Caco-2 (cell line): ENCODE results near the gene MANEAL. TPM values are rescaled to one million over a fixed set of nuclear protein-coding genes. Genes with fewer than 3 reads are reported as not detected.

Source experiments
- BruUV-seq: library from RNA; stranded (reverse); fragments of 400-500 nt; replicated peaks from 2 replicates; lab custom pipeline; 2021; lab: Mats Ljungman, UMichigan
- CTCF ChIA-PET: fragments of 300-600 bp; sonication (Branson Sonifier 250); formaldehyde crosslinking; loops from one replicate; lab custom pipeline; 2022; ENCODE audit warnings: antibody characterized with exemption; lab: Charles Lee
- POLR2A ChIA-PET: fragments of 300-600 bp; sonication (Branson Sonifier 250); formaldehyde crosslinking; loops from one replicate; lab custom pipeline; 2022; ENCODE audit warnings: antibody characterized with exemption; lab: Charles Lee
- DNase-seq, 2 experiments: peaks; one replicate each; pipeline versions ENCODE4 v3.0.0 to v3.0.0-alpha.2; 2020 to 2022
- H3K27me3 ChIP-seq: replicated peaks from 2 replicates; pipeline ENCODE4 v1.6.0; 2011; ENCODE audit warnings: low read length; ENCODE audit not compliant: control insufficient read depth, insufficient read depth
- H3K36me3 ChIP-seq: 2 replicates; pipeline ENCODE4 v1.5.1; 2011; ENCODE audit warnings: low read length; ENCODE audit not compliant: control insufficient read depth, insufficient read depth
- H3K4me1 ChIP-seq: fragments of 250-450 bp; sonication (Bioruptor Pico); 2 replicates; pipeline ENCODE4 v1.5.1; 2020; ENCODE audit warnings: mild to moderate bottlenecking
- H3K4me3 ChIP-seq: 2 replicates; pipeline ENCODE4 v1.5.1; 2011; ENCODE audit warnings: low read depth, mild to moderate bottlenecking, control low read depth, low read length
- H3K9me3 ChIP-seq: fragments of 250-450 bp; sonication (Bioruptor Pico); 2 replicates; pipeline ENCODE4 v1.5.1; 2020; ENCODE audit warnings: mild to moderate bottlenecking, moderate library complexity
- H3K27ac Mint-ChIP-seq: one replicate; pipeline ENCODE4 v1.8.0; 2022; ENCODE audit warnings: mixed read lengths; ENCODE audit not compliant: unreplicated experiment
- H3K27me3 Mint-ChIP-seq: one replicate; pipeline ENCODE4 v1.8.0; 2022; ENCODE audit warnings: mixed read lengths; ENCODE audit not compliant: insufficient read depth, unreplicated experiment
- H3K36me3 Mint-ChIP-seq: one replicate; pipeline ENCODE4 v1.8.0; 2022; ENCODE audit warnings: mild to moderate bottlenecking, mixed read lengths; ENCODE audit not compliant: insufficient read depth, unreplicated experiment
- H3K4me1 Mint-ChIP-seq: one replicate; pipeline ENCODE4 v1.8.0; 2022; ENCODE audit warnings: low read depth, mixed read lengths; ENCODE audit not compliant: unreplicated experiment
- H3K4me3 Mint-ChIP-seq: one replicate; pipeline ENCODE4 v1.8.0; 2022; ENCODE audit warnings: mild to moderate bottlenecking, moderate library complexity, mixed read lengths; ENCODE audit not compliant: unreplicated experiment
- H3K9me3 Mint-ChIP-seq: one replicate; pipeline ENCODE4 v1.8.0; 2022; ENCODE audit warnings: mixed read lengths; ENCODE audit not compliant: unreplicated experiment
- CTCF ChIP-seq, 2 experiments: fragments of 200-600 bp in 1 of 2; IDR thresholded peaks; 1 replicate in 1 of 2; 2 replicates in 1 of 2; pipeline versions ENCODE4 v1.5.1 to v1.8.0; 2011 to 2022; ENCODE audit warnings: antibody characterized with exemption in 1 of 2, control low read depth in 1 of 2, inconsistent platforms in 1 of 2, low read depth in 1 of 2, low read length in 1 of 2, mild to moderate bottlenecking in 1 of 2, moderate library complexity in 1 of 2; ENCODE audit not compliant: insufficient read depth in 1 of 2, severe bottlenecking in 1 of 2, unreplicated experiment in 1 of 2
- intact Hi-C: fragments of 100-400 bp; cut with micrococcal nuclease; formaldehyde crosslinking; loops from one replicate; pipeline ENCODE4 v1.10.0; 2022; ENCODE audit not compliant: unreplicated experiment
- total RNA-seq: library from RNA; stranded (reverse); gene quantifications from 2 replicates; pipeline ENCODE4 v1.2.3, GENCODE V29; 2022

Gene MANEAL
- total RNA-seq, 1 experiment from 2014 or later: 25.9 TPM

- POLR2A ChIA-PET: no interaction called here
- H3K4me1 Mint-ChIP-seq: no peaks in the 10 kb centered on the region
- BruUV-seq: TSS peak; percentile 26
- no peaks in the 10 kb centered on the region for H3K9me3 Mint-ChIP-seq
- no peaks in the 10 kb centered on the region for H3K4me1 ChIP-seq
- H3K9me3 ChIP-seq: no peaks in the 10 kb centered on the region
- peaks cover 3% of the 10 kb centered on the region for H3K27me3 Mint-ChIP-seq
- H3K36me3 Mint-ChIP-seq: no peaks in the 10 kb centered on the region
- no peak for DNase-seq
- peak overlapping the region; percentile 70 for H3K4me3 Mint-ChIP-seq
- intact Hi-C loops: loop anchor here (5.0 kb wide), 1 partner anchor 60 kb away; the partner anchor contains the start of gene CDCA8
- no peak for TF ChIP-seq CTCF (IDR thresholded peaks at IDR 0.05; ENCODE audit: insufficient read depth in 1 of 2, low read depth in 1 of 2, low read length in 1 of 2, severe bottlenecking in 1 of 2, unreplicated experiment in 1 of 2)
- peak overlapping the region; percentile 32 for H3K4me3 ChIP-seq
- CTCF ChIA-PET: no interaction called here
- H3K27me3 ChIP-seq: no peaks in the 10 kb centered on the region
- no peak overlapping the region for H3K27ac Mint-ChIP-seq
- H3K36me3 ChIP-seq: no peaks in the 10 kb centered on the region
These were observed 41.4 kb upstream of the MANEAL start for GRCh38 chr1:37752213-37752582.

GRCh38 chr1:37752583-37753471, 40.8 kb upstream of the MANEAL start:
- no peaks in the 10 kb centered on the region for H3K27me3 ChIP-seq
- intact Hi-C loops: loop anchor here (5.0 kb wide), 1 partner anchor 61 kb away; the partner anchor contains the start of gene CDCA8
- Mint-ChIP-seq H3K9me3 (no peaks in the 10 kb centered on the region), H3K27ac (no peak overlapping the region), H3K4me3 (peak overlapping the region; percentile 70), H3K27me3 (peaks cover 3% of the 10 kb centered on the region), H3K36me3 (no peaks in the 10 kb centered on the region), H3K4me1 (no peaks in the 10 kb centered on the region)
- H3K4me1 ChIP-seq: no peaks in the 10 kb centered on the region
- ChIA-PET POLR2A (no interaction called here), CTCF (no interaction called here)
- H3K9me3 ChIP-seq: no peaks in the 10 kb centered on the region
- DNase-seq: peak; percentile 41 to 55
- H3K4me3 ChIP-seq: peak overlapping the region; percentile 32
- no peaks in the 10 kb centered on the region for H3K36me3 ChIP-seq
- no TSS peak for BruUV-seq
- TF ChIP-seq CTCF (IDR thresholded peaks at IDR 0.05; ENCODE audit: insufficient read depth in 1 of 2, low read depth in 1 of 2, low read length in 1 of 2, severe bottlenecking in 1 of 2, unreplicated experiment in 1 of 2): no peak

- no peaks in the 10 kb centered on the region for H3K4me1 Mint-ChIP-seq
- Histone ChIP-seq H3K4me1 (no peaks in the 10 kb centered on the region), H3K27me3 (no peaks in the 10 kb centered on the region), H3K4me3 (peak overlapping the region; percentile 32), H3K36me3 (no peaks in the 10 kb centered on the region), H3K9me3 (no peaks in the 10 kb centered on the region)
- no TSS peak for BruUV-seq
- TF ChIP-seq CTCF (IDR thresholded peaks at IDR 0.05; ENCODE audit: insufficient read depth in 1 of 2, low read depth in 1 of 2, low read length in 1 of 2, severe bottlenecking in 1 of 2, unreplicated experiment in 1 of 2): no peak
- H3K4me3 Mint-ChIP-seq: peak overlapping the region; percentile 62
- CTCF ChIA-PET: no interaction called here
- peaks cover 3% of the 10 kb centered on the region for H3K27me3 Mint-ChIP-seq
- POLR2A ChIA-PET: no interaction called here
- intact Hi-C loops: loop anchor here (5.0 kb wide), 1 partner anchor 61 kb away; the partner anchor contains the start of gene CDCA8
- H3K9me3 Mint-ChIP-seq: no peaks in the 10 kb centered on the region
- no peak for DNase-seq
- H3K27ac Mint-ChIP-seq: no peak overlapping the region
- no peaks in the 10 kb centered on the region for H3K36me3 Mint-ChIP-seq
These were observed 40.0 kb upstream of the MANEAL start for GRCh38 chr1:37753473-37754321.
